HCT116 (cell line): ENCODE data around the gene KLK5. TPM values are rescaled to one million over a fixed set of nuclear protein-coding genes. Genes with fewer than 3 reads are reported as not detected.

Experiments used
- ATAC-seq: fragments of 200-7000 bp; cut with Tn5 transposase; 2 replicates; pipeline ENCODE4 v1.9.1; 2020; ENCODE audit warnings: mild to moderate bottlenecking, moderate library complexity
- BruUV-seq: library from RNA; stranded (reverse); fragments of 400-500 nt; replicated peaks from 2 replicates; lab custom pipeline; 2021; lab: Mats Ljungman, UMichigan
- CTCF ChIA-PET: fragments of 300-600 bp; sonication (Branson Sonifier 250); formaldehyde crosslinking; loops from one replicate; lab custom pipeline; 2021; ENCODE audit warnings: antibody characterized with exemption; lab: Charles Lee
- POLR2A ChIA-PET: fragments of 300-600, 350-600 bp; sonication (Branson Sonifier 250); formaldehyde crosslinking; loops from one replicate; lab custom pipeline; 2021; ENCODE audit warnings: antibody characterized with exemption; lab: Charles Lee
- RAD21 ChIA-PET, 2 experiments: fragments of 300-600 bp; sonication (Branson Sonifier 250); formaldehyde crosslinking; loops; one replicate each; lab custom pipeline; 2023; ENCODE audit warnings: low total read pairs in 2 of 2; ENCODE audit not compliant: uncharacterized antibody in 2 of 2, unreplicated experiment in 2 of 2, low non-redundant PET in 1 of 2; lab: Charles Lee
- DNase-seq: peaks from one replicate; pipeline ENCODE4 v3.0.0-alpha.2; 2010; ENCODE audit warnings: low read depth, low spot score
- H2AFZ ChIP-seq: fragments of 200-600 bp; shearing (Covaris generic), sonication (generic); 2 replicates; pipeline ENCODE4 v1.6.1; 2017; ENCODE audit warnings: low read depth, mixed run types, mixed read lengths, antibody characterized with exemption, low read length; ENCODE audit not compliant: poor library complexity, severe bottlenecking
- H3K27ac ChIP-seq: 2 replicates; pipeline ENCODE4 v1.5.1; 2012; ENCODE audit warnings: low read depth, low read length
- H3K27me3 ChIP-seq: fragments of 200-600 bp; sonication (generic); 2 replicates; pipeline ENCODE4 v1.6.1; 2016; ENCODE audit warnings: mixed run types, low read length, mixed read lengths; ENCODE audit not compliant: insufficient read depth
- H3K36me3 ChIP-seq, 2 experiments: fragments of 200-500 bp in 1 of 2; fragments of 200-600 bp in 1 of 2; sonication (Bioruptor generic) in 1 of 2; sonication (generic) in 1 of 2; 2 replicates each; pipeline versions ENCODE4 v1.5.1 to v1.6.1; 2014 to 2016; ENCODE audit warnings: low read length in 2 of 2, inconsistent platforms in 1 of 2, mixed read lengths in 1 of 2, mixed run types in 1 of 2; ENCODE audit not compliant: insufficient read depth in 2 of 2, control insufficient read depth in 1 of 2
- H3K4me1 ChIP-seq, 2 experiments: fragments of 200-600 bp in 1 of 2; sonication (generic) in 1 of 2; 2 replicates each; pipeline versions ENCODE4 v1.5.1 to v1.6.1; 2012 to 2017; ENCODE audit warnings: low read length in 2 of 2, inconsistent platforms in 1 of 2, mild to moderate bottlenecking in 1 of 2, mixed read lengths in 1 of 2, mixed run types in 1 of 2, moderate library complexity in 1 of 2; ENCODE audit not compliant: insufficient read depth in 2 of 2, control insufficient read depth in 1 of 2
- H3K4me2 ChIP-seq: fragments of 200-600 bp; sonication (generic); 2 replicates; pipeline ENCODE4 v1.6.1; 2017; ENCODE audit warnings: mixed run types, low read length, mixed read lengths
- H3K4me3 ChIP-seq, 2 experiments: fragments of 200-600 bp in 1 of 2; sonication (generic) in 1 of 2; replicated peaks in 1 of 2; 2 replicates each; pipeline ENCODE4 v1.5.1; 2011 to 2016; ENCODE audit warnings: low read length in 2 of 2, control low read depth in 1 of 2, low read depth in 1 of 2, mild to moderate bottlenecking in 1 of 2, mixed read lengths in 1 of 2, mixed run types in 1 of 2
- H3K79me2 ChIP-seq: fragments of 200-600 bp; sonication (generic); 2 replicates; pipeline ENCODE4 v1.6.1; 2017; ENCODE audit warnings: mild to moderate bottlenecking, mixed run types, low read length, moderate library complexity, mixed read lengths; ENCODE audit not compliant: insufficient read depth
- H3K9ac ChIP-seq: fragments of 200-600 bp; sonication (generic); 2 replicates; pipeline ENCODE4 v1.6.1; 2016; ENCODE audit warnings: low read length, mixed read lengths
- H3K9me2 ChIP-seq: fragments of 200-600 bp; sonication (generic), shearing (Covaris generic); 2 replicates; pipeline ENCODE4 v1.6.1; 2017; ENCODE audit warnings: mixed run types, mild to moderate bottlenecking, moderate library complexity; ENCODE audit not compliant: insufficient read depth
- H3K9me3 ChIP-seq, 2 experiments: fragments of 200-500 bp in 1 of 2; fragments of 200-600 bp in 1 of 2; sonication (Bioruptor generic) in 1 of 2; sonication (generic) in 1 of 2; 2 replicates each; pipeline ENCODE4 v1.6.1; 2014 to 2017; ENCODE audit warnings: low read length in 2 of 2, mixed read lengths in 2 of 2, inconsistent platforms in 1 of 2, low read depth in 1 of 2, mild to moderate bottlenecking in 1 of 2, mixed run types in 1 of 2, moderate library complexity in 1 of 2; ENCODE audit not compliant: control insufficient read depth in 1 of 2, insufficient read depth in 1 of 2
- H4K20me1 ChIP-seq: fragments of 200-600 bp; sonication (generic), shearing (Covaris generic); 2 replicates; pipeline ENCODE4 v1.6.1; 2017; ENCODE audit warnings: mixed run types, mild to moderate bottlenecking, moderate library complexity; ENCODE audit not compliant: insufficient read depth
- ATF3 ChIP-seq: IDR thresholded peaks from 2 replicates; pipeline ENCODE4 v1.6.1; 2012
- CBX3 ChIP-seq: IDR thresholded peaks from 2 replicates; pipeline ENCODE4 v1.6.1; 2012; ENCODE audit warnings: low read depth
- CEBPB ChIP-seq: IDR thresholded peaks from 2 replicates; pipeline ENCODE4 v1.6.1; 2012; ENCODE audit warnings: low read depth
- CTCF ChIP-seq, 3 experiments: fragments of 200-600 bp in 1 of 3; sonication (generic) in 1 of 3; IDR thresholded peaks in 2 of 3; conservative IDR thresholded peaks in 1 of 3; 2 replicates each; pipeline ENCODE4 v1.5.1; 2012 to 2017; ENCODE audit warnings: low read depth in 2 of 3, low read length in 2 of 3, antibody characterized with exemption in 1 of 3, borderline replicate concordance in 1 of 3, control low read depth in 1 of 3, mild to moderate bottlenecking in 1 of 3, mixed read lengths in 1 of 3, mixed run types in 1 of 3, moderate library complexity in 1 of 3; ENCODE audit not compliant: insufficient read depth in 1 of 3
- EGR1 ChIP-seq: IDR thresholded peaks from 2 replicates; pipeline ENCODE4 v1.6.1; 2012; ENCODE audit warnings: low read depth
- ELF1 ChIP-seq: IDR thresholded peaks from 2 replicates; pipeline ENCODE4 v1.6.1; 2012; ENCODE audit warnings: low read depth, borderline replicate concordance
- EZH2 ChIP-seq: fragments of 200-600 bp; sonication (generic); IDR thresholded peaks from 2 replicates; pipeline ENCODE4 v1.6.1; 2017; ENCODE audit warnings: antibody characterized with exemption, mixed run types
- EZH2phosphoT487 ChIP-seq: fragments of 200-600 bp; IDR thresholded peaks from 2 replicates; pipeline ENCODE4 v1.6.1; 2018; ENCODE audit warnings: antibody characterized with exemption, borderline replicate concordance
- FOSL1 ChIP-seq: IDR thresholded peaks from 2 replicates; pipeline ENCODE4 v1.6.1; 2012; ENCODE audit warnings: low read depth
- JUND ChIP-seq: IDR thresholded peaks from 2 replicates; pipeline ENCODE4 v1.6.1; 2012
- MAX ChIP-seq: IDR thresholded peaks from 2 replicates; pipeline ENCODE4 v1.6.1; 2012
- POLR2A ChIP-seq: IDR thresholded peaks from 2 replicates; pipeline ENCODE4 v1.7.0; 2011; ENCODE audit warnings: borderline replicate concordance; ENCODE audit not compliant: insufficient read depth, insufficient read length; ENCODE audit errors: extremely low read depth
- POLR2AphosphoS5 ChIP-seq: IDR thresholded peaks from 2 replicates; pipeline ENCODE4 v1.6.1; 2011; ENCODE audit warnings: mild to moderate bottlenecking, low read depth, low read length, moderate library complexity
- RAD21 ChIP-seq: IDR thresholded peaks from 2 replicates; pipeline ENCODE4 v1.6.1; 2012; ENCODE audit warnings: low read depth, mild to moderate bottlenecking
- SP1 ChIP-seq: IDR thresholded peaks from 2 replicates; pipeline ENCODE4 v1.6.1; 2012; ENCODE audit warnings: low read depth
- SRF ChIP-seq: IDR thresholded peaks from 2 replicates; pipeline ENCODE4 v1.6.1; 2012; ENCODE audit warnings: low read depth
- TCF7L2 ChIP-seq: IDR thresholded peaks from 2 replicates; pipeline ENCODE4 v1.7.0; 2011; ENCODE audit warnings: borderline replicate concordance, inconsistent platforms; ENCODE audit not compliant: insufficient read depth, insufficient read length; ENCODE audit errors: extremely low read depth
- ZNF274 ChIP-seq: fragments of 200-500 bp; sonication (Bioruptor generic); IDR thresholded peaks from 2 replicates; pipeline ENCODE4 v1.6.1; 2014; ENCODE audit warnings: mild to moderate bottlenecking, low read depth, low read length, inconsistent platforms
- intact Hi-C: fragments of 100-400 bp; cut with micrococcal nuclease; formaldehyde crosslinking; loops from 2 replicates; pipeline ENCODE4 v1.10.0; 2022
- total RNA-seq: library from RNA; stranded (reverse); gene quantifications from one replicate; pipeline ENCODE4 v1.2.1, GENCODE V29; 2021; ENCODE audit not compliant: unreplicated experiment

Gene KLK5
- total RNA-seq, 1 experiment from 2014 or later = 1.2 TPM

- Histone ChIP-seq H3K27ac (no peak overlapping the region), H3K9ac (no peak overlapping the region), H4K20me1 (no peaks in the 10 kb centered on the region), H3K27me3 (no peaks in the 10 kb centered on the region), H3K9me2 (no peaks in the 10 kb centered on the region), H3K9me3 (no peaks in the 10 kb centered on the region), H3K4me2 (no peak overlapping the region), H3K79me2 (no peaks in the 10 kb centered on the region), H3K4me3 (no peak overlapping the region), H3K36me3 (no peaks in the 10 kb centered on the region), H3K4me1 (peaks cover 2 to 9% of the 10 kb centered on the region in 2 experiments; a peak in 3 of 4 replicates), H2AFZ (no peak overlapping the region)
- intact Hi-C loops = no loop called here
- RAD21 ChIA-PET = no interaction called here
- no peak for DNase-seq
- ATAC-seq = no peak
- no TSS peak for BruUV-seq
- CTCF ChIA-PET = no interaction called here
- TF ChIP-seq SRF = no peak
- no peak for TF ChIP-seq JUND
- no peak for TF ChIP-seq ATF3
- no peak for TF ChIP-seq EZH2phosphoT487
- TF ChIP-seq POLR2AphosphoS5 = no peak
- no peak for TF ChIP-seq SP1
- TF ChIP-seq POLR2A = no peak
- no peak for TF ChIP-seq CTCF (IDR thresholded peaks at IDR 0.05 in 2 of 3, conservative IDR thresholded peaks at IDR 0.05 in 1 of 3; ENCODE audit: borderline replicate concordance in 1 of 3, insufficient read depth in 1 of 3, low read depth in 2 of 3, low read length in 2 of 3)
- no peak for TF ChIP-seq MAX
- TF ChIP-seq FOSL1 = no peak
- TF ChIP-seq ZNF274 = no peak
- TF ChIP-seq TCF7L2 = no peak
- TF ChIP-seq CEBPB = no peak
- no peak for TF ChIP-seq ELF1
- TF ChIP-seq EZH2 = no peak
- TF ChIP-seq EGR1 = no peak
- no peak for TF ChIP-seq CBX3
- TF ChIP-seq RAD21 = no peak
- POLR2A ChIA-PET = no interaction called here
Observed at GRCh38 chr19:50944795-50945194, 8.0 kb downstream of the KLK5 start.
